NCI-H2196 (cell line): Measurements from ENCODE around the gene WNK1.
"Not testable (repeated sequence)": the region's sequence is repeated elsewhere in the genome, so short reads cannot be mapped to it uniquely, and the experiment has no call there.

ENCODE experiments used
- DNase-seq: peaks from one replicate; lab custom pipeline; 2025; ENCODE audit not compliant: unreplicated experiment; lab: John Stamatoyannopoulos, UW

The WNK1 gene

GRCh38 chr12:777550-778047, 25.2 kb downstream of the WNK1 start:
- DNase-seq = no peak

GRCh38 chr12:778615-779014, 26.2 kb downstream of the WNK1 start:
- DNase-seq = no peak

- no peak for DNase-seq
These were observed 27.7 kb downstream of the WNK1 start for GRCh38 chr12:779745-780734.

GRCh38 chr12:780750-781379, 28.5 kb downstream of the WNK1 start:
- no peak for DNase-seq

GRCh38 chr12:785706-786105, 33.3 kb downstream of the WNK1 start:
- DNase-seq = no peak

- no peak for DNase-seq
These were observed 35.9 kb downstream of the WNK1 start for GRCh38 chr12:788288-788687.

GRCh38 chr12:788762-789161, 36.4 kb downstream of the WNK1 start:
- DNase-seq = not testable (repeated sequence)

- no peak for DNase-seq
These were observed 37.6 kb downstream of the WNK1 start for GRCh38 chr12:789852-790563.

GRCh38 chr12:790608-791007, 38.2 kb downstream of the WNK1 start:
- no peak for DNase-seq

- DNase-seq = no peak
These were observed 40.7 kb downstream of the WNK1 start for GRCh38 chr12:793037-793436.

GRCh38 chr12:793711-794110, 41.3 kb downstream of the WNK1 start:
- DNase-seq = no peak

GRCh38 chr12:795305-795704, 42.9 kb downstream of the WNK1 start:
- no peak for DNase-seq

GRCh38 chr12:800401-800800, 48.0 kb downstream of the WNK1 start:
- no peak for DNase-seq

GRCh38 chr12:802242-803120, 50.1 kb downstream of the WNK1 start:
- DNase-seq = no peak

- no peak for DNase-seq
These were observed 52.7 kb downstream of the WNK1 start for GRCh38 chr12:805022-805632.

GRCh38 chr12:806200-806791, 53.9 kb downstream of the WNK1 start:
- no peak for DNase-seq

GRCh38 chr12:807041-807735, 54.8 kb downstream of the WNK1 start:
- no peak for DNase-seq

GRCh38 chr12:810116-810515, 57.7 kb downstream of the WNK1 start:
- no peak for DNase-seq
